Endothelial cell of umbilical vein (primary cell): Measurements from ENCODE around the gene GNPAT. TPM values are rescaled to one million over a fixed set of nuclear protein-coding genes. Genes with fewer than 3 reads are reported as not detected.

ENCODE experiments used
- BruUV-seq: library from RNA; stranded (reverse); fragments of 400-500 nt; replicated peaks from 2 replicates; lab custom pipeline; 2021; lab: Mats Ljungman, UMichigan
- CTCF ChIA-PET: fragments of 300-600, 350-600 bp; sonication (Branson Sonifier 250); formaldehyde crosslinking; loops from one replicate; lab custom pipeline; 2021; ENCODE audit warnings: antibody characterized with exemption, inconsistent platforms; lab: Charles Lee
- POLR2A ChIA-PET: fragments of 300-600, 350-600 bp; sonication (Branson Sonifier 250); formaldehyde crosslinking; loops from one replicate; lab custom pipeline; 2021; ENCODE audit warnings: antibody characterized with exemption, inconsistent platforms; lab: Charles Lee
- DNase-seq: peaks from one replicate; pipeline ENCODE4 v3.0.0-alpha.2; 2011; ENCODE audit warnings: low read depth, low spot score
- FAIRE-seq: peaks from 2 replicates; lab custom pipeline; 2011; peaks lifted over from hg19 to GRCh38; lab: Jason Lieb, UNC
- H2AFZ ChIP-seq: 2 replicates; pipeline ENCODE4 v1.6.0; 2012; ENCODE audit warnings: low read depth, low read length, control low read depth, inconsistent platforms
- H3K27ac ChIP-seq: 2 replicates; pipeline ENCODE4 v1.5.1; 2011; ENCODE audit warnings: low read depth, mild to moderate bottlenecking, control low read depth, low read length, moderate library complexity; ENCODE audit not compliant: insufficient read depth
- H3K27me3 ChIP-seq, 2 experiments: 2 replicates each; pipeline versions ENCODE4 v1.6.0 to v1.6.1; 2011; ENCODE audit warnings: low read length in 2 of 2, mixed read lengths in 1 of 2; ENCODE audit not compliant: control insufficient read depth in 2 of 2, insufficient read depth in 2 of 2
- H3K36me3 ChIP-seq, 2 experiments: 2 replicates in 1 of 2; 3 replicates in 1 of 2; pipeline ENCODE4 v1.5.1; 2011; ENCODE audit warnings: low read length in 2 of 2, mild to moderate bottlenecking in 1 of 2, moderate library complexity in 1 of 2; ENCODE audit not compliant: control insufficient read depth in 2 of 2, insufficient read depth in 2 of 2; ENCODE audit errors: extremely low read depth in 1 of 2
- H3K4me1 ChIP-seq: 3 replicates; pipeline ENCODE4 v1.5.1; 2011; ENCODE audit warnings: mild to moderate bottlenecking, low read length; ENCODE audit not compliant: control insufficient read depth, insufficient read depth; ENCODE audit errors: extremely low read depth
- H3K4me2 ChIP-seq: 2 replicates; pipeline ENCODE4 v1.6.1; 2011; ENCODE audit warnings: low read length, control low read depth, mixed read lengths; ENCODE audit not compliant: insufficient read depth
- H3K4me3 ChIP-seq, 3 experiments: fragments of 200-600 bp in 1 of 3; sonication (generic), shearing (Covaris generic) in 1 of 3; replicated peaks in 1 of 3; 2 replicates each; pipeline ENCODE4 v1.5.1; 2011 to 2016; ENCODE audit warnings: control low read depth in 3 of 3, low read length in 3 of 3, mild to moderate bottlenecking in 2 of 3, inconsistent platforms in 1 of 3, low read depth in 1 of 3, moderate library complexity in 1 of 3; ENCODE audit not compliant: insufficient read depth in 1 of 3
- H3K79me2 ChIP-seq: 2 replicates; pipeline ENCODE4 v1.6.0; 2012; ENCODE audit warnings: low read length, inconsistent platforms; ENCODE audit not compliant: control insufficient read depth, insufficient read depth
- H3K9ac ChIP-seq: replicated peaks from 2 replicates; pipeline ENCODE3; 2011; ENCODE audit warnings: low read length, control low read depth; ENCODE audit not compliant: insufficient read depth; ENCODE audit errors: extremely low read depth
- H3K9me1 ChIP-seq: replicated peaks from 3 replicates; pipeline ENCODE4 v1.6.0; 2011; ENCODE audit warnings: mild to moderate bottlenecking, low read length; ENCODE audit not compliant: control insufficient read depth, insufficient read depth; ENCODE audit errors: extremely low read depth
- H3K9me3 ChIP-seq: replicated peaks from 2 replicates; pipeline ENCODE4 v1.5.1; 2012; ENCODE audit warnings: low read length, inconsistent platforms; ENCODE audit not compliant: control insufficient read depth, insufficient read depth
- H4K20me1 ChIP-seq: replicated peaks from 2 replicates; pipeline ENCODE3; 2011; ENCODE audit warnings: mild to moderate bottlenecking, low read length; ENCODE audit not compliant: control insufficient read depth, insufficient read depth; ENCODE audit errors: extremely low read depth
- EZH2 ChIP-seq: IDR thresholded peaks from 2 replicates; pipeline ENCODE4 v1.6.1; 2012; ENCODE audit warnings: borderline replicate concordance, low read depth, mild to moderate bottlenecking, moderate library complexity, low read length, inconsistent platforms; ENCODE audit not compliant: severe bottlenecking
- FOS ChIP-seq: IDR thresholded peaks from 2 replicates; pipeline ENCODE4 v1.6.1; 2011; ENCODE audit warnings: mild to moderate bottlenecking, low read length, moderate library complexity, borderline replicate concordance; ENCODE audit not compliant: insufficient read depth
- GATA2 ChIP-seq: IDR thresholded peaks from 2 replicates; pipeline ENCODE4 v1.7.0; 2011; ENCODE audit warnings: low read depth, mild to moderate bottlenecking, moderate library complexity, mixed read lengths, low read length; ENCODE audit not compliant: insufficient read length, insufficient read depth
- JUN ChIP-seq: IDR thresholded peaks from 2 replicates; pipeline ENCODE4 v1.6.1; 2011; ENCODE audit warnings: borderline replicate concordance, low read depth; ENCODE audit not compliant: insufficient read length, insufficient read depth
- MYC ChIP-seq: IDR thresholded peaks from one replicate; pipeline ENCODE4 v1.6.1; 2011; ENCODE audit warnings: mild to moderate bottlenecking, low read depth, low read length
- POLR2A ChIP-seq: IDR thresholded peaks from 2 replicates; pipeline ENCODE4 v1.6.1; 2012; ENCODE audit warnings: low read depth, mild to moderate bottlenecking, control low read depth, low read length
- POLR2AphosphoS5 ChIP-seq: IDR thresholded peaks from 2 replicates; pipeline ENCODE4 v1.6.1; 2012; ENCODE audit warnings: low read depth, mild to moderate bottlenecking, control low read depth, low read length, moderate library complexity; ENCODE audit not compliant: insufficient read depth
- dilution Hi-C: fragments of 300-500 bp; cut with MboI; formaldehyde crosslinking; loops from one replicate; pipeline ENCODE4 v1.15.0; 2019; ENCODE audit warnings: low sequenced_read_pairs; ENCODE audit not compliant: extremely low pct_ligation_motif_present
- intact Hi-C: fragments of 100-400 bp; cut with micrococcal nuclease; formaldehyde crosslinking; loops from one replicate; pipeline ENCODE4 v1.10.0; 2022
- polyA plus RNA-seq, 4 experiments: library from polyadenylated mRNA; depleted of rRNA in 3 of 4; stranded (reverse) in 3 of 4; unstranded in 1 of 4; fragments of >200 nt; gene quantifications; 2 replicates each; pipeline versions ENCODE4 v1.2.1 to v1.2.3, GENCODE V29; 2011 to 2012; ENCODE audit warnings: missing spikeins in 1 of 4
- total RNA-seq: library from RNA; stranded (reverse); gene quantifications from 2 replicates; pipeline ENCODE4 v1.2.3, GENCODE V29; 2021
- TF ChIP-seq, protein P1 (sequence below): IDR thresholded peaks from 2 replicates; pipeline ENCODE4 v1.6.1; 2011; ENCODE audit not compliant: insufficient read depth, insufficient read length
- TF ChIP-seq, protein P2 (sequence below), 2 donors: IDR thresholded peaks; 1 replicate in 1 of 2; 2 replicates in 1 of 2; pipeline ENCODE4 v1.5.1; 2011; ENCODE audit warnings: low read length in 2 of 2, mild to moderate bottlenecking in 2 of 2, moderate library complexity in 2 of 2, control low read depth in 1 of 2, inconsistent platforms in 1 of 2, low read depth in 1 of 2; ENCODE audit not compliant: insufficient read depth in 1 of 2; ENCODE audit errors: extremely low read depth in 1 of 2

GNPAT gene
- total and polyA plus RNA-seq, 2 donors (not counting 3 experiments of a cell fraction or from before 2014, with no cell fraction given): 18.9 to 51.4 TPM

DNA sequence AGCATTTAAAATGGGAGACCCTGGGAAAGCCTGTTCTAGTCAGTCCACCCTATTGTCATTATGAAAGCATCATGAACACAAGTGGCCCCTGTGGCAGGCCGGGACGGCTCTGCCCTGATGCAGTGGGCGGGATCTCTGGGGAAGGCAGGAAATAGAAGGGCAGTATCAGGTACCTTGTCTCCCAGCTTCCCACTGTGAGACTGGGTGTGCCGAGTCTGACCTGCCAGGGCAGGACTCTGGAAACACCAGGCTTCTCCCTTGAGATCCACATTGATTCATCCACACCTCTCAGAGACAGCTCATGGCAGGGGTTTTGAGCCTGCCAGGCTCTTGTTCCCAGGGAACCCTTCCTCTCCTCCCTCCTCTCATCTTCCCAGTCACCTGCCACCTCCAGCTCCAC is 24.5 kb upstream of the GNPAT start:
- ChIA-PET POLR2A (no interaction called here), CTCF (interaction anchor here (1.2 kb wide), 1 partner anchor 9 kb away, joined by 3 read pairs; no protein-coding TSS in a partner anchor)
- H3K27ac ChIP-seq: no peak overlapping the region
- dilution Hi-C loops: no loop called here
- no peaks in the 10 kb centered on the region for H3K36me3 ChIP-seq
- no TSS peak for BruUV-seq
- H3K4me2 ChIP-seq: no peak overlapping the region
- H3K27me3 ChIP-seq: peaks cover 6 to 7% of the 10 kb centered on the region in 2 experiments
- no peaks in the 10 kb centered on the region for H4K20me1 ChIP-seq
- no peaks in the 10 kb centered on the region for H3K9me1 ChIP-seq
- no peak for DNase-seq
- H3K9ac ChIP-seq: no peak overlapping the region
- H3K4me3 ChIP-seq: no peak overlapping the region
- intact Hi-C loops: no loop called here
- H3K9me3 ChIP-seq: no peaks in the 10 kb centered on the region
- H3K4me1 ChIP-seq: peaks cover 1% of the 10 kb centered on the region
- TF ChIP-seq EZH2 (no peak), POLR2AphosphoS5 (no peak), GATA2 (no peak), MYC (no peak), POLR2A (no peak), JUN (no peak), FOS (no peak)
- TF ChIP-seq, protein P1, sequence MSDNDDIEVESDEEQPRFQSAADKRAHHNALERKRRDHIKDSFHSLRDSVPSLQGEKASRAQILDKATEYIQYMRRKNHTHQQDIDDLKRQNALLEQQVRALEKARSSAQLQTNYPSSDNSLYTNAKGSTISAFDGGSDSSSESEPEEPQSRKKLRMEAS: no peak
- TF ChIP-seq, protein P2, sequence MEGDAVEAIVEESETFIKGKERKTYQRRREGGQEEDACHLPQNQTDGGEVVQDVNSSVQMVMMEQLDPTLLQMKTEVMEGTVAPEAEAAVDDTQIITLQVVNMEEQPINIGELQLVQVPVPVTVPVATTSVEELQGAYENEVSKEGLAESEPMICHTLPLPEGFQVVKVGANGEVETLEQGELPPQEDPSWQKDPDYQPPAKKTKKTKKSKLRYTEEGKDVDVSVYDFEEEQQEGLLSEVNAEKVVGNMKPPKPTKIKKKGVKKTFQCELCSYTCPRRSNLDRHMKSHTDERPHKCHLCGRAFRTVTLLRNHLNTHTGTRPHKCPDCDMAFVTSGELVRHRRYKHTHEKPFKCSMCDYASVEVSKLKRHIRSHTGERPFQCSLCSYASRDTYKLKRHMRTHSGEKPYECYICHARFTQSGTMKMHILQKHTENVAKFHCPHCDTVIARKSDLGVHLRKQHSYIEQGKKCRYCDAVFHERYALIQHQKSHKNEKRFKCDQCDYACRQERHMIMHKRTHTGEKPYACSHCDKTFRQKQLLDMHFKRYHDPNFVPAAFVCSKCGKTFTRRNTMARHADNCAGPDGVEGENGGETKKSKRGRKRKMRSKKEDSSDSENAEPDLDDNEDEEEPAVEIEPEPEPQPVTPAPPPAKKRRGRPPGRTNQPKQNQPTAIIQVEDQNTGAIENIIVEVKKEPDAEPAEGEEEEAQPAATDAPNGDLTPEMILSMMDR (IDR thresholded peaks at IDR 0.05; ENCODE audit: extremely low read depth in 1 of 2, insufficient read depth in 1 of 2, low read depth in 1 of 2, low read length in 2 of 2): no peak
- no peak overlapping the region for H2AFZ ChIP-seq
- no peak for FAIRE-seq
- H3K79me2 ChIP-seq: no peaks in the 10 kb centered on the region
